ENCODE data around the gene FSIP1. TPM values are rescaled to one million over a fixed set of nuclear protein-coding genes. Genes with fewer than 3 reads are reported as not detected.

FSIP1 gene
- polyA plus RNA-seq, 3 donors, result 1.4 to 2.7 (median 1.6) TPM

- no peak for DNase-seq
These were observed 14.7 kb downstream of the FSIP1 start for GRCh38 chr15:39767921-39768320.

- DNase-seq, result no peak
These were observed 21.6 kb downstream of the FSIP1 start for GRCh38 chr15:39761006-39761405.

- peak; percentile 65 for DNase-seq
These were observed 25.7 kb downstream of the FSIP1 start for GRCh38 chr15:39756806-39757522.

GRCh38 chr15:39752991-39753390 is 29.6 kb downstream of the FSIP1 start:
- no peak for DNase-seq

- DNase-seq, result no peak
These were observed 30.4 kb downstream of the FSIP1 start for GRCh38 chr15:39752246-39752645.

GRCh38 chr15:39748276-39748675 is 34.4 kb downstream of the FSIP1 start:
- DNase-seq, result no peak

- DNase-seq, result no peak
These were observed 35.3 kb downstream of the FSIP1 start for GRCh38 chr15:39747326-39747725.

- no peak for DNase-seq
These were observed 35.8 kb downstream of the FSIP1 start for GRCh38 chr15:39746714-39747276.

- DNase-seq, result no peak
These were observed 36.5 kb downstream of the FSIP1 start for GRCh38 chr15:39746176-39746575.

GRCh38 chr15:39745415-39745814 is 37.2 kb downstream of the FSIP1 start:
- DNase-seq, result no peak

GRCh38 chr15:39744334-39745103 is 38.1 kb downstream of the FSIP1 start:
- no peak for DNase-seq

- no peak for DNase-seq
These were observed 39.0 kb downstream of the FSIP1 start for GRCh38 chr15:39743611-39744010.

- DNase-seq, result no peak
These were observed 41.4 kb downstream of the FSIP1 start for GRCh38 chr15:39741258-39741657.

- no peak for DNase-seq
These were observed 43.6 kb downstream of the FSIP1 start for GRCh38 chr15:39738998-39739397.

GRCh38 chr15:39737196-39737550 is 45.5 kb downstream of the FSIP1 start:
- no peak for DNase-seq

GRCh38 chr15:39736412-39737195 is 46.0 kb downstream of the FSIP1 start:
- DNase-seq, result no peak

- DNase-seq, result no peak
These were observed 47.4 kb downstream of the FSIP1 start for GRCh38 chr15:39735120-39735717.

GRCh38 chr15:39731266-39731665 is 51.4 kb downstream of the FSIP1 start:
- DNase-seq, result no peak

GRCh38 chr15:39730552-39730951 is 52.1 kb downstream of the FSIP1 start:
- no peak for DNase-seq

- no peak for DNase-seq
These were observed 53.1 kb downstream of the FSIP1 start for GRCh38 chr15:39729500-39729899.

- no peak for DNase-seq
These were observed 53.8 kb downstream of the FSIP1 start for GRCh38 chr15:39728845-39729244.

GRCh38 chr15:39721893-39722292 is 60.7 kb downstream of the FSIP1 start:
- no peak for DNase-seq
